DOHH2 (cell line): ENCODE results near the gene FARS2.

Experiments used
- CTCF ChIP-seq: fragments of 200-600 bp; sonication (generic); IDR thresholded peaks from one replicate; pipeline ENCODE4 v1.5.1; 2014; ENCODE audit warnings: antibody characterized with exemption, mild to moderate bottlenecking, low read depth, low read length; ENCODE audit not compliant: poor library complexity, severe bottlenecking
- EZH2phosphoT487 ChIP-seq: fragments of 200-600 bp; sonication (generic); IDR thresholded peaks from 2 replicates; pipeline ENCODE4 v1.6.1; 2017; ENCODE audit warnings: borderline replicate concordance, mild to moderate bottlenecking, antibody characterized with exemption, low read length, moderate library complexity, mixed read lengths

DNA sequence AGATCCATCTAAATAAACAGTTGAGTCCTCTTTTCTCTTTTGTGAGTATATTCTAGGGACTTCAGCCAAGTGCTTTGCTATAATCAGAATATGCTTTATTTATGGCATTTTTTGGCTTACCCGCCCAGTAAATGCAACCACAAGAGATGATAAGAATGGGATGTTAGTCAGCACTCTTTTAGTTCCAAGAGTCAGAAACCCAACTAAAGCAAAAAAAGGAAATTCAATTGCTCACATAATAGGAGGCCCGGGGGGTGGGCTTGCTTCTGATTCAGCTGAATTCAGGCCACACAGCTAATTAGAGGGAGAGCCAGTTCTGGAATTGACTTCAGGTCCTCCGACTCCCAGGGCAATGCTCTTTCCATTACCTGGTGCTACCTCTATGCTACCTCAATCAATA lies 250.6 kb downstream of the FARS2 start:
- TF ChIP-seq CTCF, result no peak
- TF ChIP-seq EZH2phosphoT487, result no peak
